Endothelial cell of umbilical vein (primary cell): Measurements from ENCODE around the gene SLC35E3.

Source experiments
- EZH2 ChIP-seq: IDR thresholded peaks from 2 replicates; pipeline ENCODE4 v1.6.1; 2012; ENCODE audit warnings: borderline replicate concordance, low read depth, mild to moderate bottlenecking, moderate library complexity, low read length, inconsistent platforms; ENCODE audit not compliant: severe bottlenecking
- MYC ChIP-seq: IDR thresholded peaks from one replicate; pipeline ENCODE4 v1.6.1; 2011; ENCODE audit warnings: mild to moderate bottlenecking, low read depth, low read length
- POLR2A ChIP-seq: IDR thresholded peaks from 2 replicates; pipeline ENCODE4 v1.6.1; 2012; ENCODE audit warnings: low read depth, mild to moderate bottlenecking, control low read depth, low read length
- POLR2AphosphoS5 ChIP-seq: IDR thresholded peaks from 2 replicates; pipeline ENCODE4 v1.6.1; 2012; ENCODE audit warnings: low read depth, mild to moderate bottlenecking, control low read depth, low read length, moderate library complexity; ENCODE audit not compliant: insufficient read depth
- TF ChIP-seq, protein P1 (sequence below), 2 donors: IDR thresholded peaks; 1 replicate in 1 of 2; 2 replicates in 1 of 2; pipeline ENCODE4 v1.5.1; 2011; ENCODE audit warnings: low read length in 2 of 2, mild to moderate bottlenecking in 2 of 2, moderate library complexity in 2 of 2, control low read depth in 1 of 2, inconsistent platforms in 1 of 2, low read depth in 1 of 2; ENCODE audit not compliant: insufficient read depth in 1 of 2; ENCODE audit errors: extremely low read depth in 1 of 2
- TF ChIP-seq, protein P2 (sequence below): IDR thresholded peaks from 2 replicates; pipeline ENCODE4 v1.6.1; 2011; ENCODE audit not compliant: insufficient read depth, insufficient read length

GRCh38 chr12:68760806-68761441 lies 14.9 kb downstream of the SLC35E3 start:
- TF ChIP-seq, protein P1, sequence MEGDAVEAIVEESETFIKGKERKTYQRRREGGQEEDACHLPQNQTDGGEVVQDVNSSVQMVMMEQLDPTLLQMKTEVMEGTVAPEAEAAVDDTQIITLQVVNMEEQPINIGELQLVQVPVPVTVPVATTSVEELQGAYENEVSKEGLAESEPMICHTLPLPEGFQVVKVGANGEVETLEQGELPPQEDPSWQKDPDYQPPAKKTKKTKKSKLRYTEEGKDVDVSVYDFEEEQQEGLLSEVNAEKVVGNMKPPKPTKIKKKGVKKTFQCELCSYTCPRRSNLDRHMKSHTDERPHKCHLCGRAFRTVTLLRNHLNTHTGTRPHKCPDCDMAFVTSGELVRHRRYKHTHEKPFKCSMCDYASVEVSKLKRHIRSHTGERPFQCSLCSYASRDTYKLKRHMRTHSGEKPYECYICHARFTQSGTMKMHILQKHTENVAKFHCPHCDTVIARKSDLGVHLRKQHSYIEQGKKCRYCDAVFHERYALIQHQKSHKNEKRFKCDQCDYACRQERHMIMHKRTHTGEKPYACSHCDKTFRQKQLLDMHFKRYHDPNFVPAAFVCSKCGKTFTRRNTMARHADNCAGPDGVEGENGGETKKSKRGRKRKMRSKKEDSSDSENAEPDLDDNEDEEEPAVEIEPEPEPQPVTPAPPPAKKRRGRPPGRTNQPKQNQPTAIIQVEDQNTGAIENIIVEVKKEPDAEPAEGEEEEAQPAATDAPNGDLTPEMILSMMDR (IDR thresholded peaks at IDR 0.05; ENCODE audit: extremely low read depth in 1 of 2, insufficient read depth in 1 of 2, low read depth in 1 of 2, low read length in 2 of 2): no peak
- TF ChIP-seq POLR2AphosphoS5: no peak
- no peak for TF ChIP-seq POLR2A
- TF ChIP-seq, protein P2, sequence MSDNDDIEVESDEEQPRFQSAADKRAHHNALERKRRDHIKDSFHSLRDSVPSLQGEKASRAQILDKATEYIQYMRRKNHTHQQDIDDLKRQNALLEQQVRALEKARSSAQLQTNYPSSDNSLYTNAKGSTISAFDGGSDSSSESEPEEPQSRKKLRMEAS: no peak
- no peak for TF ChIP-seq EZH2
- TF ChIP-seq MYC: no peak
